GM12874 (cell line): Measurements from ENCODE around the gene PGM3.

Source experiments
- TF ChIP-seq, protein P1 (sequence below): IDR thresholded peaks from 2 replicates; pipeline ENCODE4 v1.5.1; 2011; ENCODE audit warnings: low read depth, mild to moderate bottlenecking, control low read depth, low read length, moderate library complexity; ENCODE audit not compliant: insufficient read depth

PGM3 gene

DNA sequence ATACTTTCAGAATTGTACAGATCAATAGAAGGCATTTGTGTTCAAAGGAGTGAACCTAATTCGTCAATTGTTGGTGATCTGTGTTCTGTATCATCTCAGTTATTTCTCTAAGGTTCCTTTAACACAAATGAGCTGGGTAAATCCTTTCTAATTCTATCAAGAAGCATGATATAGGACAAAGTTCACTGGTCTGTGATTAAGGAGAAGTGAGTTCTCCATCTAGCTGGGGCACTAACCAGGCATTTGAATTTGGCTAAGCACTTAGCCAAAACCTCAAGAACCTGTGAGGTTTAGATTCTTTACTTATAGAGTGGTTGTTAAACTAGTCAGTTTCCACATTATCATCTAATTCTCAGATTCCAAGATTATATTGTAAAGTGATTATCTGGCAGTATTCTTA is 75.3 kb downstream of the PGM3 start:
- TF ChIP-seq, protein P1, sequence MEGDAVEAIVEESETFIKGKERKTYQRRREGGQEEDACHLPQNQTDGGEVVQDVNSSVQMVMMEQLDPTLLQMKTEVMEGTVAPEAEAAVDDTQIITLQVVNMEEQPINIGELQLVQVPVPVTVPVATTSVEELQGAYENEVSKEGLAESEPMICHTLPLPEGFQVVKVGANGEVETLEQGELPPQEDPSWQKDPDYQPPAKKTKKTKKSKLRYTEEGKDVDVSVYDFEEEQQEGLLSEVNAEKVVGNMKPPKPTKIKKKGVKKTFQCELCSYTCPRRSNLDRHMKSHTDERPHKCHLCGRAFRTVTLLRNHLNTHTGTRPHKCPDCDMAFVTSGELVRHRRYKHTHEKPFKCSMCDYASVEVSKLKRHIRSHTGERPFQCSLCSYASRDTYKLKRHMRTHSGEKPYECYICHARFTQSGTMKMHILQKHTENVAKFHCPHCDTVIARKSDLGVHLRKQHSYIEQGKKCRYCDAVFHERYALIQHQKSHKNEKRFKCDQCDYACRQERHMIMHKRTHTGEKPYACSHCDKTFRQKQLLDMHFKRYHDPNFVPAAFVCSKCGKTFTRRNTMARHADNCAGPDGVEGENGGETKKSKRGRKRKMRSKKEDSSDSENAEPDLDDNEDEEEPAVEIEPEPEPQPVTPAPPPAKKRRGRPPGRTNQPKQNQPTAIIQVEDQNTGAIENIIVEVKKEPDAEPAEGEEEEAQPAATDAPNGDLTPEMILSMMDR, result no peak
